GM12801 (cell line): ENCODE results near the gene SPATA21.

Source experiments
- TF ChIP-seq, protein P1 (sequence below): IDR thresholded peaks from one replicate; pipeline ENCODE4 v1.5.1; 2011; ENCODE audit warnings: control low read depth; ENCODE audit not compliant: insufficient read length; ENCODE audit errors: extremely low read depth

The SPATA21 gene

DNA sequence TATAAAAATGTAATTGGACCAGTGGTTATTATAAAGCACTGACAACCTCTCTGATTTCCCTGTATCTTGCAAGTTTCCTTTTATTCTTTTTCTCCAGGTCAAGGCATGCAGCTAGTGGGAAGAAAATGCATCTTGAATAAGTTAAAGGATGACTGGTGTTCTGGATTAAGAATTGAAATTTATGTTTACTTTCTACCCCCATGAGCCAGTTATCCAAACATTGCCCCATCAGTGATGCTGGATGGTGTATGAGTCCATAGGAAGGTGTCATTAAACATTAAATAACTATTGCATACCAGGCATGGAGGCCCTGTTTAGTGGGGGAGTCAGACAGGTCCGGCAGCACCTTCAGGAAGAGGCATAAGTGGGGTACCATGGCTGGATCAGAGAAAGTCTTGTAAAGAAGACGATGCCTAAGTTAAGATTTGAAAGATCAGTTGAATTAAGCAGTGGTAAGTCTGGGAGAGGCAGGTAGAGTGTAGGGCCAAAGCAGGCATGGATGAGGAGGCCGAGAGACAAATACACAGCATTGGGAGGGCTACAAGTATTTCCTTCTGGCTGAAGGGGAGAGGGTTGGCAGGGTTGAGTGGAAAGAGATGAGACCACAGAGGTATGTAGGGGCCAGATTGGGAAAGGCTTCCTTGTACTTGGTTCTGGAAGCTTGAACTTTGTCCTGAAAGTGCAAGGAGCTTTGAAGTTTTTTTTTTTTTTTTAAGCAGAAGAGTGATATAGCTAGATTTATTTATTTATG is 64.5 kb downstream of the SPATA21 start:
- TF ChIP-seq, protein P1, sequence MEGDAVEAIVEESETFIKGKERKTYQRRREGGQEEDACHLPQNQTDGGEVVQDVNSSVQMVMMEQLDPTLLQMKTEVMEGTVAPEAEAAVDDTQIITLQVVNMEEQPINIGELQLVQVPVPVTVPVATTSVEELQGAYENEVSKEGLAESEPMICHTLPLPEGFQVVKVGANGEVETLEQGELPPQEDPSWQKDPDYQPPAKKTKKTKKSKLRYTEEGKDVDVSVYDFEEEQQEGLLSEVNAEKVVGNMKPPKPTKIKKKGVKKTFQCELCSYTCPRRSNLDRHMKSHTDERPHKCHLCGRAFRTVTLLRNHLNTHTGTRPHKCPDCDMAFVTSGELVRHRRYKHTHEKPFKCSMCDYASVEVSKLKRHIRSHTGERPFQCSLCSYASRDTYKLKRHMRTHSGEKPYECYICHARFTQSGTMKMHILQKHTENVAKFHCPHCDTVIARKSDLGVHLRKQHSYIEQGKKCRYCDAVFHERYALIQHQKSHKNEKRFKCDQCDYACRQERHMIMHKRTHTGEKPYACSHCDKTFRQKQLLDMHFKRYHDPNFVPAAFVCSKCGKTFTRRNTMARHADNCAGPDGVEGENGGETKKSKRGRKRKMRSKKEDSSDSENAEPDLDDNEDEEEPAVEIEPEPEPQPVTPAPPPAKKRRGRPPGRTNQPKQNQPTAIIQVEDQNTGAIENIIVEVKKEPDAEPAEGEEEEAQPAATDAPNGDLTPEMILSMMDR = no peak

DNA sequence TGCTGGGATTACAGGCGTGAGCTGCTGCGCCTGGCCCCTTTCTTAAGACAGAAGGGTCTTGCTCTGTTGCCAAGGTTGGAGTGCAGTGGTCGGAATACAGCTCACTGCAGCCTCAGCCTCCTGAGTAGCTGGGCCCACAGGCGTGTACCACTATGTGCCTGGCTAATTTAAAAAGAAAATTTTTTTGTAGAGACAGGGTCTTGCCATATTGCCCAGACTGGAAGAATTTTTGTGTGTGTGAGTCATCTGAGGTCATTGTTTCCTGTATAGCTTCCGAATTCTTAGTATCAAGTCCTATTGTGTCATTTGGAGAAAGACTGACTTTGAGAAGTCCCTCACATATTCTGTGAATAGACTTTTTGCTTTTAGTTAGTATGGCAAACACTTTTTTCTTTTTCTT is 65.5 kb downstream of the SPATA21 start:
- TF ChIP-seq, protein P1 = no peak

DNA sequence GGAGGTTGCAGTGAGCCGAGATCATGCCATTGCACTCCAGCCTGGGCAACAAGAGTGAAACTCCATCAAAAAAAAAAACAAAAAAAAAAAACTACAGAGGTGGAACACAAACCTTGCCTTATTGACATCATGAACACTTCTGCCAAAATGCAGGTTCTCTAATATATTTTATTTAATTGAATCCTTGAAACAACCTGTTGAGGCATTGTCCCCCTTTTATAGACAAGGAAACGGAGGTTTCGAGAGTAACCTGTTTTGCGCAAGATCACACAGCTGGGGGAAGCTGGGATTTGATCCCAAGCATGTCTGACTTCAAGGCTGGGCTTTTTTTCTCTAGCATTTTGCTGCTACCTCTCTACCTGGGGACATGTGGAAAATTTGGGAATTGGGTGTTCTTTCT is 67.4 kb downstream of the SPATA21 start:
- TF ChIP-seq, protein P1 = no peak

DNA sequence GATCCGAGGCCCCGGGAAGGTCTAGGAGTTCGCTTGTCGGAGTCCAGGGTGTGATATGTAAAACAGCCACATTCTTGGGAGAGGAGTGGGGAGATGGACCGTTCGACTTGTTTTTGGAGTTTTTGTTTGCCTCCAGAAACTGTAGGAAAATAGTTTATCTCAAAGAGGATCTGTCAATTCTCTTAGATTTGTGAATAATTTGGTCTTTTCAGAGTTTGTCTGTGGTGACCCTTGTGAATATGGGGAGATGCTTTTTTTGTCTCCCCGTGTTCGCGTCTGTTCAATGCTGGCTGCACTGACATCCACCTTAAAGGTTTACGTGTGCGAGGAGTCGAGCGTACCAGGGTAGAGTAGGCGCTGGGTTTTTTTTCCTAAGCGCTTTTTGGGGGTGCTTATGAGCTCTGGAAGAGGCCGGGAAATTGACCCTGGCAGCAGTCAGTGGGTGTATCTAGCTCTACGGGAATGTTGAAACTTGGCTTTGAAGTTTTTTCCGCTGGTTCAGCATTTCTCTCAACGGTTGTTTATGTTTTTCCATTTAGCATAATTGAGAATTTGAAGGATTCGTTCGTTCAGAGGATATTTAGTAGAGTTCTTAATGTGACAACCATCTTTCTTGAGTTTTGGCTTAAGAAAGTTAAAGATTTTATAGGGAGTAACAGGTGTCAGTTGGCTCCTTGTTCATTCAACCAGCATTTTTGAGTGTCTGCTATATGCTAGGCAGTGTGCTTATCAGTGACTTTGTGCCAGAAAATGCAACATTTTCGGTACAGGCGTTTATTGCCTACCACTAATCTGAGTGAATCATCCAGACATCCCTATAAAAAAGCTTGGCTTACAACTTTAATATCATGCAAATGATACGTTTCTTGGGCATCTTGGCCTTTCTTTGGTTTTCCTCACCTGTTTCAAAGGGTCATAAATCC is 69.0 kb downstream of the SPATA21 start:
- TF ChIP-seq, protein P1 = no peak

DNA sequence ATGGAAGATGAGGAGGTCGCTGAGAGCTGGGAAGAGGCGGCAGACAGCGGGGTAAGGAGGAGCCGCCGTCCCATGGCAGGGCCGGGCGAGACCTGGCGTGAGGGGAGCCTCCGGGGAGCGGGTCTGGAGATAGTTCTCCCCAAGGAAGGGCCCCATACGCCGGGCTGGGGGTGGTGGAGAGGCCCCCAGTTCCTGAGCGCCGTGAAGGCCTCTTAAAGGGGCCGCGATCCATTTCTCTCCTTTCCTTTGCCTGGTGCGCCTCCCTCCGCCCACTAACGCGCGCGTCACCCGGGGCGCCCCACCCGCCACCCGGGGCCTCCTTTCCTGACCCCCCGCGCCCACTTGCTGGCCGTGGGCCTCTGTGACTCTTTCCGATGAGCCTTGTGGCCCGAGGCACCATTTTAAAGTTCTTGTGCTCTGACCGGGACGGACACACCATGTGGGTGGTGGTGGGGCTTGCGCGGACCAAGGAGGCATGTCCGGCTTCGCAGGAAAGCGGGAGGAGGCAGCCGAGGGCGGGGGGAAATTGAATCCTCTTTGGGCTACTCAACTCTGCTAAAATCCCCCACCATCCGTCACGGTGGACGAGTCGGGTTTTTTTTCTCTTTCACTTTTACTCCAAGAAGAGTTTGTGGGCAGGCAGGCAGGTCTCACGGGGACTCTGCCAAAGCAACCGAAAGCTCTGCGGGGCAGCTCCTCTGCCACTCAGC is 69.8 kb downstream of the SPATA21 start:
- TF ChIP-seq, protein P1 = no peak

DNA sequence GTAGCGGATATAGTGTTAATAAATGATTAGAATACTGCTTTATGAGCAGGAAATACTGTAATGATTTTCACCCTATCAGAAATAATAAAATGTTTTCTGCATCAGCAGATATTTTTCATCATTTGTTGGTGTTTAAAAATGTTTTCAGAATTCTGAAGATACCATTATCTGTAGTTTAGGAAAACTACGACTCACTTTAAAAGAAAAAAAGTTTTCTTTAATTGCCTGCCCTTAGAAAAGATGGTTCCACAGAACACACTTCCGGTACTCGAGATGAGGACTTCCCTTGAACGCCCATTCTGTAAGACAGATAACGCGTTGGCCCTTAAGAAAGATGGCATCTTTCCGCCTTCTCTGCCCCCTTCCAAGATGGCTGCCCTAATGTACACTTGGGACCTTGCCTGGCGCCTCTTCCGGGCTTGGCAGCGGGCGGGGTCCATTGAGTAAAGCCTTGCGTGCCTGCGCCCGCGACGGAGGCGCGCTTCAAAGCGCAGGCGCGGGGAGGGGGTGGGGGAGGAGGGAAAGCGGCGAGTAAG is 70.4 kb downstream of the SPATA21 start, which contains the start of gene SZRD1:
SZRD1 (plus strand) TSS at position 521 of the 536 bp plus-strand sequence. CDS start 16 bp downstream, outside the sequence.
- TF ChIP-seq, protein P1 = no peak
